ENCODE measurements around the gene FAM221B.

FAM221B gene, protein sequence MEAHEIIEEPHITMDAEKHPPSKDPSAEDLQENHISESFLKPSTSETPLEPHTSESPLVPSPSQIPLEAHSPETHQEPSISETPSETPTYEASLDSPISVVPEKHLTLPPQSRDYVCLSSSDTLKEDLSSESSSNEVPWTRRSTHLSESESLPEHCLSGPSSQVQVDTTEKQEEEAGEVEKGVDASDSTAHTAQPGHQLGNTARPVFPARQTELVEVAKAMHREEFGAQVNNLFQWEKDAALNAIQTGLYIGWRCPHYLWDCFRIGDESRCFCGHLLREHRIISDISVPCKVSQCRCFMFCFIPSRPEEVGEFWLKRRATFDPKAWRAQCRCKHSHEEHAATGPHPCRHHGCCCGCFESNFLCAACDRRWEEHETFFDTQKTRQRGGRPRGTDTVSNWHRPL

DNA sequence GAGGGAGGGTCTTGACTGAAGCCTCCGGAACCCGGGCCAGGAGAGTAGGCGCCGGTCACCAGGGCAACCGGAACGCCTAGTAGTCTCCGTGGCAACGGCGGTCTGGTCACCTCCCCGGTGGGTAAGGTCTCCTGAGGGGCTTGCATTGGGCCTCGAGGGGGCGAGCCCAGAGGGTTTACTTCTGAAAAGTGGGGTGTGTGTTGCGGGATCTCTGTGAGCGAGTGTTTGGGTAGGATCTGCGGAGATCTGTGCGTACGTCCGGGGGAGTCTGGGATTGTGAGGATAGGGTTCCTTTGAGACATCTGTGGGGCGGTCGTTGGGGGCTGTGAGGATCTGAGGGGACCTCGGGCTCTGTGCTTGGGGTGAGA, at the start of gene FAM221B:
FAM221B (minus strand) TSS at position 17 of the 368 bp plus-strand sequence. CDS start 2,571 bp downstream, outside the sequence.
- DNase-seq (ENCODE audit: low read depth) = no peak

- DNase-seq (ENCODE audit: low read depth) = no peak
Observed at GRCh38 chr9:35872505-35872904, 44.0 kb upstream of the FAM221B start.

DNA sequence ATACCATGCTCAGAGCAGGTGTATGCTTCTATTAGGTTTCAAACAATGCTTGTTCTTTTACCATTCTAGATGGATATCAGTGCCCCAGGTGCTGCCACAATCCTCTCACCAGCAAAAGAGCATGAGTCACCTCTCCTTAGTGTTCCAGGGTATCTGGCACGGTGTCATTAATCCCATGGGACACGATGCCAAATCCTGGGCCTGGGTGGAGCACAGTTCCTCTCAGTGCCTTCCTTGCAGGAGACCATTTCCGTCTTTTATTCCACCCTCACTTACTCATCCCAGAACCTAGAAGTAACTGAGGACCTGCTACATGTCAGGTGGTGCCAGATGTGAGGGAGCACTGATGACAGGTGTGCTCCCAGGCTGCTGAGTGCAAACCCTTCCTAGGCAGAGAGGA, 43.0 kb upstream of the FAM221B start:
- no peak for DNase-seq (ENCODE audit: low read depth)

GRCh38 chr9:35870351-35870923, 41.9 kb upstream of the FAM221B start, which contains the start of gene OR13J1:
TSS of gene OR13J1 (minus strand) at chr9:35870401. CDS start at chr9:35870401, 0 bp downstream.
- no peak for DNase-seq (ENCODE audit: low read depth)

GRCh38 chr9:35869621-35870216, 41.2 kb upstream of the FAM221B start:
- no peak for DNase-seq (ENCODE audit: low read depth)

DNA sequence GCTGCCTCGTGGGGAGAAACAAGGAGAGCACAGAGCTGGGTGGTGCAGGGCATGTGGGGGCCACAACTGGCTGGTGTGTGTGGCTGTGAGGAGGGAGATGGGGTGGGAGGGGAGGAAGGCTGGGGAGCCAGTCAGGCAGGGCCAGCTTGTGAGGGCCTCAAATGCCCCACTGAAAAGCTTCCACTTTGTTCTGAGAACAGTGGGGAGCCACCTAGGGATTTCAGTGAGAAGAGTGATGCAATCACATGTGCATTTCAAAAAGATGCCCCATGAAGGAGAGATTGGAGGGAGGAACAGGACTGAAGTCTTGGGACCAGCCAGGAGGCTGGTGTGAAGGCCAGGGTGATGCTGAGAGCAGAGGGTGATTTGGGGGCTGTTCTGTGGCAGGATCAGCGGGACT, 40.4 kb upstream of the FAM221B start:
- DNase-seq (ENCODE audit: low read depth) = no peak

DNA sequence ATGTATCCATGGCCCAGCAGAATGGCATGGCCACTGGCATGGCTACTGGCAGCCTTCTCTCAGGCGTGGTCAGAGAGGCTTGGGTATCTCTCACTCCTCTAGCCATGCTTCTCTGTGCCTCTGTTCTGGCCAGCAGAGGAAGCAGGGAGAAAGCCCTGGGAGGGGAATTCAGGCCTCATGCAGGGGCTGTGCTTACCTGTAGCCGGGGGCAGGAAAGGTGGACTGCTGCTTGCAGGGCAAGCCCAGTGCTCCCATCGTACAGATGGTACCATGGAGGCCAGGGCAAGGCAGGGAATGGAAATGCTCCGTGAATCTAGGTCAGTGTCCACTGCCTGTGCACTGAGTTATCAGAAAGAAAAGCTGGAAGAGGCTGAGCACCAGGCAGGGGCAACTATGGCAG, 39.0 kb upstream of the FAM221B start:
- DNase-seq (ENCODE audit: low read depth) = no peak

DNA sequence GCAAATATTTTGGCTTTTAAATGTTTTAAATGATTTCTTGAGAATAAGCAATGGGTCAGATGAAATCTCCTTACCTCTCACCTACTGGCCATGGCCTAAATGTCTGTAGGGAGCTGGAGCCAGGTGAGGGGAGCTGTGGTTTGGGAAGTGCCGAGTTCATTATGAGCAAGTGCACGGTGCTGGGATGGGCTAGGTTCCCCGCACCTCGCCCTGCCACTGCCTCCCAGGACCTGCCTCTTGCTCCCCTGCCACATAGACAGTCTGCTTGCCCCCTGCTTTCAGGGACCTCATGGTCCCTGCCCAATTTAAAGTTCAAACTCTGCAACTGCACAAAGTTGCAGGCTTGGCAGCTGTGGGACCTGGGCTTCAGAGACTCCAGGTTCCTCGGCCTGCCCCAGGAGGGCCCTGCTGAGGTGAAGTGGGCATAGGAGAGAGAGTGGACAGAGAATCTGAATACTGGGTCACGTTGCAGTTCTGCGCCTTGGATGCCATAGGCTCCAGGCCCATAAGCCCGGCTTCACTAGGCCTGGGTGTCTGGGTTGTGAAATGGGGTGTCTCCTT, 36.2 kb upstream of the FAM221B start:
- DNase-seq (ENCODE audit: low read depth) = no peak

DNA sequence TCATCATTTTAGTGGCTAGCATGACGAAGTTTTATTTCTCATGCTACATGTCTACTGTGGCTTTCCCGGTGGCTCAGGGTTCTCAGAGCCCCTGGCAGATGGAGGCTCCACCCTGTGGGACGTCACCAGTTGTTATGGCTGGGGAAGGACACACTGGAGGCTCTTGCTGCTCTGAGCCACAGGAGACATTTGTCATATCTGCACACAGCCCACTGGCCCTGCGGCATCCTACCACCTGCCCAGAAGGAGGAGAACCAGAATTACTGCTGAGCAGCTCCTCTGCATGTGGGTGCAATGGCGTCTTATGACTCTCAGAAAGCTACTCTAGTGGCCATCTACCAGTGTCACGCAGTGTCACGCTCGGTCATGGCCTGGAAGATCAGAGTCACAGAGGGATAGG, 35.1 kb upstream of the FAM221B start:
- DNase-seq (ENCODE audit: low read depth) = no peak

DNA sequence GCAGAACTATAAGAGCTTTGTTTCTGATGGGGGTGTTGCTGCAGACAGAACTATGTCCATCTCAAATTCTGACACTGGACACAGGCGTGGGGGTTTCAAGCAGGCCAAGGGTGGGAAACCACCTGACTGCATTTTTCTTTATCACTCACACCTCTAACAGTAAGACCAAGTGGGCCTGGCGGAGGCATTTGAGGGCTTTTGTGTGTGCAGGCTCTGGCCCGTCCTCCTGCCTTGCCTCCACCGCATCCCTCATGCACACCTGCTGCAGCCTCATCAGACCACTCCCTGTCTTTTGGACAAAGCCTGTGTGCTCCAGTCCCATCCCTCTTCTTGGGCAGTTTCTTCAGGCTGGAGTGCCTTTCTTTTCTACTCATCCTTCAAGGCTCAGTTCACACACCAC, 33.8 kb upstream of the FAM221B start:
- no peak for DNase-seq (ENCODE audit: low read depth)

DNA sequence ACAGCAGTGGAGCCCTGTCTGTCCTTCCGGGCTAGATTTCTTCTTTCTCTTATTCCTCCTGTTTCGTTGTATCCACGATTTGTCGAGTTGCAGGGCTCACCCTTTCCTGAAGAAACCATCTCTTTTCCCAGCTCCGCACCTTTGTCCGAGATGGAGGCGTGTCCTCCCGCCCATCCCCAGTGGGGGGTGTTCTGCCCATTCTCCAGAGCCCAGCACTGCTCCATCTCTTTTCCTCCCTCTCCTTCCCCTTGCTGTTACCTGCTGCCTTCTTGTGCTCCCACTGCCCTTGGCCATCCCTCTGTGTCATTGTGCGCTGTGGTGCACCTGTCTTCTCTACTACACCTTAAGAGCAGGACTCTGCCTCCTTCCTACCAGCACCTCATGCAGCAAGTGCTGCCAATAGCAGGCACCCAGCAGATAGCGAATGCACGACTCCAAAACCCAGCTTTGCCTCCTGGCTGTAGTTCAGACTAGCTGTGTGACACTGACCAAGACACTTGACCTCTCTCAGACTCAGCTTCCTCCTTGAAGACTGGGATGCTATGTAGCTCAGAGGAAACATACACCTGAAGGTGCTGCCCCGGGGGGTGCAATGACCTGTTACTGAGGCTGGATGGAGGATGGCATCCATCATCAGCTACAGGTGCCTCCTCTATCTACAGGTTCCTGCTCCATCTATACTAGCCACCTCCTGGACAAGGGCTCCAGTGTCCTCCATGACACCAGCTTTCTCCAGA, 32.8 kb upstream of the FAM221B start:
- no peak for DNase-seq (ENCODE audit: low read depth)

DNA sequence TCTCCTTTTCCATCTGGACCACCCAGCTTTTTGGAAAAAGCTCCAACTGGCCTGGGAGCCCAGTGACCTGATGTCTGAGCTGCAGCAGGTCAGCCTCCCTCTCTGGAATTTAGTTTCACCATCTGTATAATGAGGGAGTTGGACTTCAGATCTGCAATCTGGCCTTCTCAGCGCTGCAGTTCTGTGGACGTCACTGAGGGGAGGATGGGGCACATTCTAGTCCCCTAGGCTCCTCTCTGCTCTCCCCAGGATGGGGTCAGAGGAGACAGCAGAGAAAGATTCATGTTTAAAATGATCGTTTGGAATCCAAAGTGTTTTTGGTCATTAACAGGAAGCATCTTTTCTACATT, 31.4 kb upstream of the FAM221B start:
- DNase-seq (ENCODE audit: low read depth) = no peak

GRCh38 chr9:35859310-35859989, 30.9 kb upstream of the FAM221B start:
- DNase-seq (ENCODE audit: low read depth) = no peak

- DNase-seq (ENCODE audit: low read depth) = no peak
Observed at GRCh38 chr9:35858458-35858857, 29.9 kb upstream of the FAM221B start.

DNA sequence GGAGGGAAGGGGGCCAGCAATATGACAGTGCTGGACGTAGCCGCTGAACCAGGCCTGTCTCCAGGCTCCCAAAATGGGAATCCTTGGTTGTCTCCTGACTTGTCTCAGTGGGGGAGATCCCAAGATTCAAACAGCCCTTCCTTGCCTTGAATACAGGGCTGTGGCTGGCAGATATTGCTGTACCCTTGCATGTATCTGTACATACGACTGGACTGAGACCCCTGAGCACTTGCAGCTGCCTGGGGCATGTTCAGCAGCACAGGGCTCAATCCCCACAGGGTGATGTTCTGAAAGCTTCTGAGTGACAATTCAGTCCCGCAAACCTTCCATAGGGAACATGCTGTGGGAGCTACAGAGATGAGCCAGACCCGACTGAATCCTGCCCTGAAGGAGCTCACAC, 28.4 kb upstream of the FAM221B start:
- DNase-seq (ENCODE audit: low read depth) = no peak

- DNase-seq (ENCODE audit: low read depth) = no peak
Observed at GRCh38 chr9:35856206-35856605, 27.7 kb upstream of the FAM221B start.

DNA sequence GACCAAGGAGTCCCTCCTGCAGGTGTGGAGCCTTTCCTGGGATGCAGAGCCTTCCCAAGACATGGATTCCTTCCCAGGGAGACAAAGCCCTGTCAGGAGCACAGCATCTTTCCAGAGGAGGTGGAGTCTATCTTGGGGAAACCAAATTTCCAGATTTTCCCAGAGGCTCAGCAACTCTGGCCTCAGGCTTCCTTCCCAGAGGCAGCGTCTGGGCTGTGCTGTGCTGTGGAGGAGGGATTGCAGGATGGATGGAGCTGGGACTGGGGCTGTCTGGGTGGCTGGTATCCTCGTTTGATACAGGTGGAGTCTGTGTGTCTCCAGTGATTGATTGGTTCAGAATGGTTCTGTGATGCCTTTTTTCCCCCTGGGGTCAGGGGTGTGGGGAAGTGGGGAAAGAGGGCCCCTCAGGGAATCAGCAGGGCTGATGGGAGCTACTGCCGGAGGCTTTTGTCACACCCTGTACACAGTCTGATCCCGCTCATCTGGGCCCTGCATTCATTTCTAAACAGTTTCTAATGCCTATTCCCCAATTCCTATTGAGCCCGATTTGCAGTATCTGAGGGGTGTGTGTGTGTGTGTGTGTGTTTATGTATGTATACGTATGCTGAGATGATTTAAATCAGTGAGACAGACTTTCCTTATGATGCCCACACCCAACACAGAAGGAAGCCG, 25.7 kb upstream of the FAM221B start:
- DNase-seq (ENCODE audit: low read depth) = no peak

- DNase-seq (ENCODE audit: low read depth) = no peak
Observed at GRCh38 chr9:35852876-35853865, 24.6 kb upstream of the FAM221B start.

DNA sequence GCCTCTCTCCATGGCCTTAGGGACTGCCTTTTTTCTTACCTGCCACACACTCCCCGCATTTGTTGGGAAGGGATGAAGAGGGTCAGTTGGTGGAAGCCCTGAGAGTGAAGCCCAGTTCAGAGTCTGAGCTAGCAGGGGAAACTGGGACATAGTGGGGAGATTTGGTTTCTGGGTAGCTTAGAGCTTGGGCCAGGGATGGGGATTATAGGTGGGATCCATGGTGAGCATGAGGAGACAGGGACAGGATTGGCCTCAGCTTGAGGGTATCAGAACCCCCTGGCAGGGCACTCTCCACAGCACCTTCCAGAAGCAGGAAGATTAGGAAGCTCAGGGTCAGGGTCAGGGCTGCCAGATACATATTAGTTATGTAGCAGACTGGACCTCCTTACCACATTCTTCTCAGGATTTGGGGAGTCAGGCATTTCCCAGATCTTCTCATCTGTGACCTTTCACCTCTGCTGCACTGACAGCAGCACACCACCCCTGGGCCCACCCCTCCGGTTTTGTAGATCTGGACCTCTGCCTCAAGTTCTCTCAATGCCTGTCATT, 23.8 kb upstream of the FAM221B start:
- no peak for DNase-seq (ENCODE audit: low read depth)

All from stimulated activated CD8-positive, alpha-beta memory T cell treated with anti-CD3 and anti-CD28 coated beads, Interleukin-12 subunit alpha, Interleukin-12 subunit beta, amount 100 ng/mL, for 1 hour (primary cell).